Measurements from ENCODE around the gene HOXD12. TPM values are rescaled to one million over a fixed set of nuclear protein-coding genes. Genes with fewer than 3 reads are reported as not detected.

Gene HOXD12
- total RNA-seq, 1 donor, result not detected

GRCh38 chr2:176140513-176141317, 41.1 kb downstream of the HOXD12 start:
- peak; percentile 81 for TF ChIP-seq CTCF (IDR thresholded peaks at IDR 0.05; ENCODE audit: insufficient read depth, low read depth, low read length)
- DNase-seq (ENCODE audit: low read depth), result peak; percentile 68
- peak overlapping the region; percentile 62 for H3K4me3 ChIP-seq (ENCODE audit: low read depth, low read length)

- no peak overlapping the region for H3K4me3 ChIP-seq (ENCODE audit: low read depth, low read length)
- DNase-seq (ENCODE audit: low read depth), result no peak
- no peak for TF ChIP-seq CTCF (IDR thresholded peaks at IDR 0.05; ENCODE audit: insufficient read depth, low read depth, low read length)
These were observed 42.7 kb downstream of the HOXD12 start for GRCh38 chr2:176142281-176142680.

- no peak for DNase-seq (ENCODE audit: low read depth)
- TF ChIP-seq CTCF (IDR thresholded peaks at IDR 0.05; ENCODE audit: insufficient read depth, low read depth, low read length), result no peak
- H3K4me3 ChIP-seq (ENCODE audit: low read depth, low read length), result no peak overlapping the region
These were observed 45.7 kb downstream of the HOXD12 start for GRCh38 chr2:176145085-176145969.

- H3K4me3 ChIP-seq (ENCODE audit: low read depth, low read length), result no peak overlapping the region
- TF ChIP-seq CTCF (IDR thresholded peaks at IDR 0.05; ENCODE audit: insufficient read depth, low read depth, low read length), result no peak
- peak; percentile 42 for DNase-seq (ENCODE audit: low read depth)
These were observed 46.5 kb downstream of the HOXD12 start for GRCh38 chr2:176146101-176146500.

GRCh38 chr2:176146645-176147044, 47.0 kb downstream of the HOXD12 start:
- DNase-seq (ENCODE audit: low read depth), result no peak
- no peak overlapping the region for H3K4me3 ChIP-seq (ENCODE audit: low read depth, low read length)
- no peak for TF ChIP-seq CTCF (IDR thresholded peaks at IDR 0.05; ENCODE audit: insufficient read depth, low read depth, low read length)

- no peak overlapping the region for H3K4me3 ChIP-seq (ENCODE audit: low read depth, low read length)
- no peak for TF ChIP-seq CTCF (IDR thresholded peaks at IDR 0.05; ENCODE audit: insufficient read depth, low read depth, low read length)
- no peak for DNase-seq (ENCODE audit: low read depth)
These were observed 47.7 kb downstream of the HOXD12 start for GRCh38 chr2:176147210-176147799.

Measured in fibroblast of villous mesenchyme (primary cell).